ENCODE data around the gene DPPA5. TPM values are rescaled to one million over a fixed set of nuclear protein-coding genes. Genes with fewer than 3 reads are reported as not detected.

DPPA5 gene
- total RNA-seq, 1 experiment from 2014 or later: not detected

DNA sequence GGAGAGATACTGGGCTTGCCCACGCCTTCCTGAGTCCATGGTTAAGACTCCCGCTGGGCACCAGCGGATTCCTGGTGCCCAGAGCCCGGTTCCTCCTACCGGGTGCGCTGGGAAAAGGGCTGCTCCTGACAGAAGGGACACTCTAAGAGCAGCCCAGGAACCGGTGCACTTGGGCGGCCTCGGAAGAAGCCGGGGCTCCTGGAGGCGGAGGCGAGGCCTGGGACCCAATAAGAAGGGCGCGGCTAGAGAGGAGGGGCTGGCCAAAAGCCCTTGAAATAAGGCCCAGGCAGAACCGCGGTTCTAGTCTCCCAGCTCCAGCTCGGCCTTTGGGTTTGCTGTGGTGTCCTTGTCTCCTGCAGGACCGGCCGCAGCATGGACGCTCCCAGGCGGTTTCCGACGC lies 8.3 kb upstream of the DPPA5 start, which contains the start of gene KHDC3L:
KHDC3L (plus strand) TSS at position 301 of the 400 bp plus-strand sequence; CDS start at position 373, 72 bp downstream.
- H3K27me3 ChIP-seq (replicated peaks; ENCODE audit: control insufficient read depth, insufficient read depth, low read length): no peaks in the 10 kb centered on the region
- Mint-ChIP-seq H3K9me3 (ENCODE audit: unreplicated experiment) (no peaks in the 10 kb centered on the region), H3K27ac (ENCODE audit: unreplicated experiment) (no peak within 1 kb of the TSS), H3K27me3 (ENCODE audit: insufficient read depth, unreplicated experiment) (no peaks in the 10 kb centered on the region), H3K4me1 (ENCODE audit: low read depth, unreplicated experiment) (no peaks in the 10 kb centered on the region), H3K36me3 (ENCODE audit: insufficient read depth, unreplicated experiment) (no peaks in the 10 kb centered on the region), H3K4me3 (ENCODE audit: unreplicated experiment) (no peak within 1 kb of the TSS)
- TF ChIP-seq, protein P1, sequence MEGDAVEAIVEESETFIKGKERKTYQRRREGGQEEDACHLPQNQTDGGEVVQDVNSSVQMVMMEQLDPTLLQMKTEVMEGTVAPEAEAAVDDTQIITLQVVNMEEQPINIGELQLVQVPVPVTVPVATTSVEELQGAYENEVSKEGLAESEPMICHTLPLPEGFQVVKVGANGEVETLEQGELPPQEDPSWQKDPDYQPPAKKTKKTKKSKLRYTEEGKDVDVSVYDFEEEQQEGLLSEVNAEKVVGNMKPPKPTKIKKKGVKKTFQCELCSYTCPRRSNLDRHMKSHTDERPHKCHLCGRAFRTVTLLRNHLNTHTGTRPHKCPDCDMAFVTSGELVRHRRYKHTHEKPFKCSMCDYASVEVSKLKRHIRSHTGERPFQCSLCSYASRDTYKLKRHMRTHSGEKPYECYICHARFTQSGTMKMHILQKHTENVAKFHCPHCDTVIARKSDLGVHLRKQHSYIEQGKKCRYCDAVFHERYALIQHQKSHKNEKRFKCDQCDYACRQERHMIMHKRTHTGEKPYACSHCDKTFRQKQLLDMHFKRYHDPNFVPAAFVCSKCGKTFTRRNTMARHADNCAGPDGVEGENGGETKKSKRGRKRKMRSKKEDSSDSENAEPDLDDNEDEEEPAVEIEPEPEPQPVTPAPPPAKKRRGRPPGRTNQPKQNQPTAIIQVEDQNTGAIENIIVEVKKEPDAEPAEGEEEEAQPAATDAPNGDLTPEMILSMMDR (IDR thresholded peaks at IDR 0.05; ENCODE audit: insufficient read depth in 1 of 2, low read depth in 1 of 2, low read length in 1 of 2, severe bottlenecking in 1 of 2, unreplicated experiment in 1 of 2): no peak
- BruUV-seq (replicated peaks): no TSS peak
- no peaks in the 10 kb centered on the region for H3K9me3 ChIP-seq
- no peak for DNase-seq
- no peaks in the 10 kb centered on the region for H3K4me1 ChIP-seq
- ChIA-PET CTCF (no interaction called here), POLR2A (no interaction called here)
- no peaks in the 10 kb centered on the region for H3K36me3 ChIP-seq (ENCODE audit: control insufficient read depth, insufficient read depth, low read length)
- H3K4me3 ChIP-seq (ENCODE audit: low read depth, low read length): no peak within 1 kb of the TSS
- intact Hi-C loops (cut with micrococcal nuclease; ENCODE audit: unreplicated experiment): no loop called here

DNA sequence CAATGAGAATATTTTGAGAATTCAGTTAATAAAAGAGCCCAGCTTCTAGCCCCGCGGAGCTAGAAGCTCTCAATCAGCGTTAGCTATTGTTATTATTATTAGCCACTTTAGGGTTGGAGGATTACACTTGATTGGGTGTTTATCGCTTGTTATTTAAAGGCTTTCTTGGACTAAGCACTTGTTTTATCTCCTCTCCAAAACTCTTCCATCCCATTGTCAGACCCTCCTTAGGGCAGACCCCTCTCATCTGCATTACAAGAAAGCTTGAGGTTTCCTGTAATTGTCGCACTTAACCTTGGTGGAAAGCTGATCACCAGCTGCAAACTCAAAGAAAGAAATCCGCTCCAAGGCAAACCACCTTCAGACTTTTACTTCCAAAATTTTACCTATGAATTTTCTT lies 4.8 kb downstream of the DPPA5 start:
- H3K9me3 ChIP-seq: no peaks in the 10 kb centered on the region
- Mint-ChIP-seq H3K4me1 (ENCODE audit: low read depth, unreplicated experiment) (no peaks in the 10 kb centered on the region), H3K27me3 (ENCODE audit: insufficient read depth, unreplicated experiment) (no peaks in the 10 kb centered on the region), H3K36me3 (ENCODE audit: insufficient read depth, unreplicated experiment) (no peaks in the 10 kb centered on the region), H3K4me3 (ENCODE audit: unreplicated experiment) (no peak overlapping the region), H3K27ac (ENCODE audit: unreplicated experiment) (no peak overlapping the region), H3K9me3 (ENCODE audit: unreplicated experiment) (no peaks in the 10 kb centered on the region)
- DNase-seq: no peak
- CTCF ChIA-PET: no interaction called here
- H3K36me3 ChIP-seq (ENCODE audit: control insufficient read depth, insufficient read depth, low read length): no peaks in the 10 kb centered on the region
- H3K4me3 ChIP-seq (ENCODE audit: low read depth, low read length): no peak overlapping the region
- no peaks in the 10 kb centered on the region for H3K27me3 ChIP-seq (replicated peaks; ENCODE audit: control insufficient read depth, insufficient read depth, low read length)
- TF ChIP-seq, protein P1 (IDR thresholded peaks at IDR 0.05; ENCODE audit: insufficient read depth in 1 of 2, low read depth in 1 of 2, low read length in 1 of 2, severe bottlenecking in 1 of 2, unreplicated experiment in 1 of 2): no peak
- POLR2A ChIA-PET: no interaction called here
- intact Hi-C loops (cut with micrococcal nuclease; ENCODE audit: unreplicated experiment): no loop called here
- BruUV-seq (replicated peaks): no TSS peak
- H3K4me1 ChIP-seq: no peaks in the 10 kb centered on the region

DNA sequence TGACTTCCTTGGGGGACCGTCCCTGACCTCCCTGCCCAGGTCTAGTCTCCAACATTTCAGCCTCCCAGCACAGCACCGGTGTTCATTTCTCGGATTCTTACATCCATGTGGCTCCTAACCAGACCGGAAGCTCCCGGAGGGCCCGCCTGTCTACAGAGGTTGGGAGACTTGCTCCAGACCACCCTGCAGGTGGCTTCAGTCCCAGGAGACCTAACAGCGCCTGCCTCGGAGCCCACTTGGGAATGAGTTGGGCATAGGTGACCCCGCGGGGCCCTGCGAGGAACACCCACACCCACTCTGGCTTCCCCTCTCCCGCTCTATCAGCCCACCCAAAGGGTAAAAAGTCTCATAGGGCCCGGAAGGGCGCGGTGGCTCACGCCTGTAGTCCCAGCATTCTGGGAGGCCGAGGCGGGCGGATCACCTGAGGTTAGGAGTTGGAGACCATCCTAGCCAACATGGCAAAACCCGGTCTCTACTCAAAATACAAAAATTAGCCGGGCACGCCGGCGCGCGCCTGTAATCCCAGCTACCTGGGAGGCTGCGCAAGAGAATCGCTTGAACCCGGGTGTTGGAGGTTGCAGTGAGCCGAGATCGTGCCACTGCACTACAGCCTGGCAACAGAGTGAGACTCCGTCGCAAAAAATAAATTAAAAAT lies 5.4 kb downstream of the DPPA5 start:
- POLR2A ChIA-PET: no interaction called here
- no peak overlapping the region for H3K4me3 Mint-ChIP-seq (ENCODE audit: unreplicated experiment)
- H3K4me3 ChIP-seq (ENCODE audit: low read depth, low read length): no peak overlapping the region
- no peaks in the 10 kb centered on the region for H3K4me1 Mint-ChIP-seq (ENCODE audit: low read depth, unreplicated experiment)
- H3K9me3 ChIP-seq: no peaks in the 10 kb centered on the region
- no peaks in the 10 kb centered on the region for H3K36me3 ChIP-seq (ENCODE audit: control insufficient read depth, insufficient read depth, low read length)
- no peaks in the 10 kb centered on the region for H3K4me1 ChIP-seq
- TF ChIP-seq, protein P1 (IDR thresholded peaks at IDR 0.05; ENCODE audit: insufficient read depth in 1 of 2, low read depth in 1 of 2, low read length in 1 of 2, severe bottlenecking in 1 of 2, unreplicated experiment in 1 of 2): no peak
- intact Hi-C loops (cut with micrococcal nuclease; ENCODE audit: unreplicated experiment): no loop called here
- H3K27ac Mint-ChIP-seq (ENCODE audit: unreplicated experiment): no peak overlapping the region
- no peaks in the 10 kb centered on the region for H3K36me3 Mint-ChIP-seq (ENCODE audit: insufficient read depth, unreplicated experiment)
- no peaks in the 10 kb centered on the region for H3K27me3 ChIP-seq (replicated peaks; ENCODE audit: control insufficient read depth, insufficient read depth, low read length)
- no TSS peak for BruUV-seq (replicated peaks)
- no peak for DNase-seq
- no peaks in the 10 kb centered on the region for H3K27me3 Mint-ChIP-seq (ENCODE audit: insufficient read depth, unreplicated experiment)
- CTCF ChIA-PET: no interaction called here
- no peaks in the 10 kb centered on the region for H3K9me3 Mint-ChIP-seq (ENCODE audit: unreplicated experiment)
